Central memory CD8-positive, alpha-beta T cell (primary cell): Measurements from ENCODE around the gene TUBB2B.
"Not testable (repeated sequence)": the region's sequence is repeated elsewhere in the genome, so short reads cannot be mapped to it uniquely, and the experiment has no call there.

ENCODE experiments used
- ATAC-seq: fragments of 150-1000 bp; cut with Tn5 transposase; replicated peaks from 2 replicates; pipeline ENCODE4 v1.10.0; 2022; ENCODE audit warnings: mild to moderate bottlenecking, moderate FRiP score, moderate number of reproducible peaks; ENCODE audit not compliant: poor library complexity, severe bottlenecking; ENCODE audit errors: extremely low read depth
- DNase-seq, 2 donors: peaks; one replicate each; pipeline ENCODE4 v3.0.0; 2021; ENCODE audit warnings: low spot score in 2 of 2
- H3K27ac Mint-ChIP-seq: one replicate; pipeline ENCODE4 v1.8.0; 2022; ENCODE audit warnings: low read depth, mild to moderate bottlenecking, moderate library complexity, mixed read lengths
- H3K27me3 Mint-ChIP-seq: one replicate; pipeline ENCODE4 v1.8.0; 2022; ENCODE audit warnings: mixed read lengths
- H3K36me3 Mint-ChIP-seq: one replicate; pipeline ENCODE4 v1.8.0; 2022; ENCODE audit warnings: mild to moderate bottlenecking, moderate library complexity, mixed read lengths; ENCODE audit not compliant: insufficient read depth
- H3K4me1 Mint-ChIP-seq: one replicate; pipeline ENCODE4 v1.8.0; 2022; ENCODE audit warnings: mixed read lengths
- H3K4me3 Mint-ChIP-seq: one replicate; pipeline ENCODE4 v1.8.0; 2022; ENCODE audit warnings: mild to moderate bottlenecking, moderate library complexity, mixed read lengths
- H3K9me3 Mint-ChIP-seq: one replicate; pipeline ENCODE4 v1.8.0; 2022; ENCODE audit warnings: mixed read lengths

The TUBB2B gene

DNA sequence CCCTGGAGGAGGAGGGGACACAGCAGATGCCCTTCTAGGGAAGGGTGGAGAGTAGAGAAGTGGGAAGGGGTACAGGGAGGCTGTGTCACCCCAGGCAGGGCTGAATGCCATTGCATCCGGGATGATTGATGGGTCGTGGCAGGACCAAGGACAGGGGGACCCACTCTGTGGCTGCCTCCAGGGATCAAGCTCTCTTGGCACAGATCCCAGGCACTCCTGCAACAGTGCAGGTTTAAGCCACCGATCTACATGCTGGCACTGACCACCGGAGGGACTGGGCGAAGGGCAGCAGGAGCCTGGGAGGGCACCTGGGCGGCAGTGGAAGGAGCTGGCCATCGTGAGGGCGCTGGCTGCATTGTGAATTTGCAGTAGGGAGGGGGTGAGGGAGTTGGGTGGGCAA, 47.5 kb downstream of the TUBB2B start:
- DNase-seq, H3K9me3 Mint-ChIP-seq, H3K4me1 Mint-ChIP-seq, H3K36me3 Mint-ChIP-seq, H3K27ac Mint-ChIP-seq, ATAC-seq: not testable (repeated sequence)
- Mint-ChIP-seq H3K27me3 (peaks cover 60% of the 10 kb centered on the region), H3K4me3 (peak overlapping the region; percentile 49)

DNA sequence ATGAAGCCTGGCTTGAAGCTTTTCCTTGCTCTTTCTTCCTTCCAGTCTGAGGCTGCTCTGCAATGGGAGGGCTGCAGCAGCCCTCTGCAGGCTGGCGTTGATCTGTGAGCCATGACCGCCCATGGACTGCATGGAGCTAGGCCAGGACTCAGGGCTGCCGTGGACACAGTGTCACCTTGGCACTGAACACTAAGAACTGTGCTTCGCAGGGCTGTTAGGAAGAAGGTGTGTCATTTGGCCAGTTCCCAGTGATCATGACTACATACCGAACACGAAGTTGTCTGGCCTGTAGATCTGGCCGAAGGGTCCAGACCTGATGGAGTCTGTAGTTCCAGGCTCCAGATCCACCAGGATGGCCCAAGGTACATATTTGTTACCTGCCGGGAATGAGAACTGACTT, 48.8 kb downstream of the TUBB2B start:
- not testable (repeated sequence) for DNase-seq, H3K9me3 Mint-ChIP-seq, H3K4me1 Mint-ChIP-seq, H3K36me3 Mint-ChIP-seq, ATAC-seq, H3K27ac Mint-ChIP-seq, H3K4me3 Mint-ChIP-seq
- H3K27me3 Mint-ChIP-seq: peaks cover 47% of the 10 kb centered on the region

DNA sequence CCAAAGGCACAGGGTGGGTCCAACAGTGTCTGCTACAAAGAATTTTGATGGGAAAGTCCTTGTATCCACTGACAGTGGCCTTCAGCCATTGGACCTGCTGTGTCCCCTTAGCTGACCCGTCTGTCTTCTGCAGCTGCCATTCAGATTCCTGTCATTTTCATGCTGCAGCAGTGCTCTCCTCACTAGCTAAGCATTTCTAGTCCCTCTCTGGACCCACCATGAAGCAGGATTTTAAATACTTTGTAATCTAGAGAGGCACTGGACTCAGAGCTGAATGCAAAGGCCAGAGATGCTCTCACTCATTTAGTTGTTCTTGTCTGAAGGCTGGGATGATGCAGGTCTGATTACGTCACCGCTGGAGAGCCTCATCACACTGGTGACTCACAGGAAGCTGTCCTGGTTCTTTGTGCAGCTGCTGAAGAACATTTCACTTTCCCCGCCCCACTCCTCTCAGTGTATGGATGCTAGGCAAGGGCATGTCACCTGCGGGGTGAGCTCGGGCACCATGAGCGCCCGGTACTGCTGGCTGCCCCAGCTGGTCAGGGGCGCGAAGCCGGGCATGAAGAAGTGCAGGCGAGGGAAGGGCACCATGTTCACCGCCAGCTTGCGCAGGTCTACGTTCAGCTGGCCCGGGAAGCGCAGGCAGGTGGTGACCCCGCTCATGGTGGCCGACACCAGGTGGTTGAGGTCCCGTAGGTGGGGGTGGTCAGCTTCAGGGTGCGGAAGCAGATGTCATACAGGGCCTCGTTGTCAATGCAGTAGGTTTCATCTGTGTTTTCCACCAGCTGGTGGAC, 50.7 kb downstream of the TUBB2B start:
- Mint-ChIP-seq H3K27ac (no peak overlapping the region), H3K4me3 (no peak overlapping the region), H3K9me3 (no peaks in the 10 kb centered on the region), H3K4me1 (no peaks in the 10 kb centered on the region), H3K27me3 (peaks cover 38% of the 10 kb centered on the region), H3K36me3 (peaks cover 2% of the 10 kb centered on the region)
- DNase-seq (no peak), ATAC-seq (no peak)

DNA sequence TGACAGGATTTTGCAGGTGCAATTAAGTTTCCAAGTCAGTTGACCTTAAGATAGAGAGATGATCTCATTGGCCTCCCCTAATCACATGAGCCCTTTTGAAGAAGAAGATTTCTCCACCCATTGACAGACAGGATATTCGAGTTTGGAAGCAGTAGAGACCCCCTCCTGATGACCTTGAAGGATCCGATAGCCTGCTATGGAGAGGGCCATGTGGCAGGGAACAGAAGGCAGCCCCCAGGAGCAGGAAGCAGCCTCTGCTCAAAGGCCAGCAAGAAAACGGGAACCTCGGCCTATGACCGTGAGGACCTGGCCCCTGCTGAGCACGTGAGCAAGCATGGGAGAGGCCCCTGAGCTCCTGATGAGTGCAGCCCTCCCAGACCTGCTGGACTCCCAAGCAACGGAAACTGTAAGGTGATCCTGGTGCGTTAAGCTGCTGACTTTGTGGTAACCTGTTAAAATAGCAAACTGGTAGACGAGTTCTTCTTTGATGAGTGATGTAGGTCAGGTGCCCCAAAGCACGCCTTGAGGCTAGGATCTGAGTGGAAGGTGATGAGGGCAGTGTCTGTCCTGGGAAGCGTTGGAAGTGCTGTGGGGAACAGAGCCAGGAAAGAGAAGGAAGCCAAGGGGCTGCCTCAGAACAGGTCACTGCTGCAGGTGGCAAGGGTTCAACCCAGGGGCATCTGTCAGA, 51.6 kb downstream of the TUBB2B start:
- H3K4me3 Mint-ChIP-seq: no peak overlapping the region
- peaks cover 2% of the 10 kb centered on the region for H3K36me3 Mint-ChIP-seq
- ATAC-seq (no peak), DNase-seq (no peak)
- H3K9me3 Mint-ChIP-seq: no peaks in the 10 kb centered on the region
- H3K27ac Mint-ChIP-seq: no peak overlapping the region
- H3K4me1 Mint-ChIP-seq: no peaks in the 10 kb centered on the region
- H3K27me3 Mint-ChIP-seq: peaks cover 32% of the 10 kb centered on the region
